ENCODE results near the gene CYSRT1.

- TF ChIP-seq CTCF (IDR thresholded peaks at IDR 0.05 in 8 of 11, conservative IDR thresholded peaks at IDR 0.05 in 3 of 11) (peak in 1 of 11 experiments; percentile 22), POLR2AphosphoS5 (IDR thresholded peaks at IDR 0.05) (peak; percentile 86 to 90 (median 88))
Observed at GRCh38 chr9:137223078-137223970, 1.6 kb upstream of the CYSRT1 start.

Data from spleen (tissue), 7 donors.